GM19455 (cell line): Measurements from ENCODE around the gene SLC5A8.
"Not testable (repeated sequence)": the region's sequence is repeated elsewhere in the genome, so short reads cannot be mapped to it uniquely, and the experiment has no call there.

Experiments
- ATAC-seq: cut with Tn5 transposase; IDR thresholded peaks from one replicate; pipeline ENCODE4 v1.9.1; 2021; ENCODE audit not compliant: unreplicated experiment

SLC5A8 gene

GRCh38 chr12:101172316-101172715 is 37.7 kb downstream of the SLC5A8 start:
- ATAC-seq, result no peak

DNA sequence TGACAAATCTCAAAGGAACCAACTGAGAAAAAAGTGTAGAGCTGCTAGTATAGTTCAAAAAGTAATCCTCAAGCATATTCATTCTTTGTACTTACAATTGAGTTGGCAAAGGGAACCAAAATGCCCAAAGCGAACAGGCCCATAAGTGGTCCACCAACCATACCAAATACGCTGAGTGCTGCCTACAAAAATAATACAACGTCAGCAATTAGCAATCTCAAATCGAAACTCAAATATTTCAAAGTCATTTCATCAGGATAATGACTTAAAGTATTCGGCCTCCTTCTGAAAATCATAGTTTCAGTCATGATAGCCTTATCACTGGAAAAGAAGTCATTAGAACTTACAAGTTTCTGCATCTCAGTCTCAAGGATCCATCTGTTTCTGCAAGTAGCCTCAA is 42.0 kb downstream of the SLC5A8 start:
- no peak for ATAC-seq

DNA sequence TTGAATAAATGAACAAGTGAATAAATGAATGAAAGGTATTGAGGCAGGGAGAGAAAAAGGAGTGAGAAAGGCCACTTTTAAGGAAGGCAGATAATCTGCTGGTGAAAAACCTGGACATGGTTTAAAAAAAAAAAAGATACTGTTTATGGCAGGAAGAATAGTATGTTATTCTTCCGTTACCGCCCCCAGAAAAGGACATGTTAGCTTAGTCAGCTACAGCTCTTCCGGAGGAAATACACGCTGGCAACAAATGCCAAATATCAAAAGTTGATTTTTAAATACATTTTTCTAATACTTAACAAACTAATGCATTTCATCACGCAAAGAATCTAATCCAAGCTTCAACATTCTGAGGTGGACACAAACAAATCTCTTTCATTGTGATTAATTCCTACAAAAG is 43.2 kb downstream of the SLC5A8 start:
- no peak for ATAC-seq

- no peak for ATAC-seq
These were observed 44.7 kb downstream of the SLC5A8 start for GRCh38 chr12:101165319-101165718.

DNA sequence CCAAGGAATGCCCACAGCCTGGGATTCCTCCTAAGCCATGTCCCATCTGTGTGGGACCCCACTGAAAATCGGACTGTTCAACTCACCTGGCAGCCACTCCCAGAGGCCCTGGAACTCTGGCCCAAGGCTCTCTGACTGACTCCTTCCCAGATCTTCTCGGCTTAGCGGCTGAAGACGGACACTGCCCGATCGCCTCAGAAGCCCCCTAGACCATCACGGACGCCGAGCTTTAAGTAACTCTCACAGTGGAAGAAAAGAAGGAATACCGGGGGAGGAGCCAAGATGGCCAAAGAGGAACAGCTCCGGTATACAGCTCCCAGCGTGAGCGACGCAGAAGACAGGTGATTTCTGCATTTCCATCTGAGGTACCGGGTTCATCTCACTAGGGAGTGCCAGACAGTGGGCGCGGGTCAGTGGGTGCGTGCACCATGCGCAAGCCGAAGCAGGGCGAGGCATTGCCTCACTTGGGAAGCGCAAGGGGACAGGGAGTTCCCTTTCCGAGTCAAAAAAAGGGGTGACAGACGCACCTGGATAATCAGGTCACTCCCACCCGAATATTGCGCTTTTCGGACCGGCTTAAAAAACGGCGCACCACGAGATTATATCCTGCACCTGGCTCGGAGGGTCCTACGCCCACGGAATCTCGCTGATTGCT is 64.1 kb downstream of the SLC5A8 start:
- ATAC-seq, result not testable (repeated sequence)

DNA sequence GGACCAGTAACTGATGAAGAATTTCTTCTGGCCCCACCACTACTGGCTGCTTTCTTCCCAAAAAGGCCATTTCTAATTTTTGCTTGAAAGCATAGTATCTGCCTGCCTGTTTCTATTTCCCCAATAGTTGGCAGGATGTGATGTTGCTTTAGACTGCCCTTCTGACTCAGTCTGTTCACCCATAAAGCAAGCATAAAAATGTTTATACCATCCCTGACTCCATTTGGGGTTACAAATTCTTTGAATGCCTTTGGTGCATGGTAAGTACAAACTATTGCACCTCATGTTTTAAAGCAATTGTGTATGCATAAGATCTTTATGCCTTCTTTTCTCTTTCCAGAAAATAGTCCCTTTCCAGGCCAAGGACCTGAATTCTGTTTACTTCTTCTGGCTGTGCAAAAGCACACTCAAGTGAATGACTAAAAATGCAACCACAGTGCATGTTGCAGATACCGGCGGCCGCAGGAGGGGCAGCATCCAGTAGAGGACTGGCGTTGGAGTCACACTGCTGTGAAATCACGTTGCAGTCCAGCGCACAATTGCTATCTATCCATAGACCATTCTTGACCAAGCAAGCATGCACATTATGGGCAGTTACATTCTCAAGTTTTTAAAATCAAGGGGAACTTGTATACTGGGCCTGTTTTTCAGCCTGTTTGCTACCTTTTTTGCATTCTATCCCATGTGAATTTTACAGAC is 82.4 kb downstream of the SLC5A8 start:
- no peak for ATAC-seq

GRCh38 chr12:101117842-101118241 is 92.2 kb downstream of the SLC5A8 start:
- ATAC-seq, result no peak

GRCh38 chr12:101116911-101117310 is 93.1 kb downstream of the SLC5A8 start:
- ATAC-seq, result no peak

GRCh38 chr12:101115326-101115725 is 94.7 kb downstream of the SLC5A8 start:
- no peak for ATAC-seq

DNA sequence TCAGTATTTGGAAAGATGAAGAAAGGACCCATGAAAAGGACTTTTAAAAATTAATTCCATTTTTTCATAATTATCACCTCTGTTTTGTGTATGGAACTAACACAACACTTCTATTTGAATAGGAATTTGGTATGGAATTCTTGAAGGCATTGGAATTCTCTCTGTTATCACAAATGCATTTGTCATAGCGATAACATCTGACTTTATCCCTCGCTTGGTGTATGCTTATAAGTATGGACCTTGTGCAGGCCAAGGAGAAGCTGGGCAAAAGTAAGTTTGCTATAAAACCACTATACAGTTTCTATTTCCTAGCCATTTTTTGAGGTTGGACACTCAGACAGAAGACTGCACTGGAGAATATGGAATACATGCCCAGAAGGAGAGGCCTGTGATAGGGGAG is 98.6 kb downstream of the SLC5A8 start:
- ATAC-seq, result no peak

DNA sequence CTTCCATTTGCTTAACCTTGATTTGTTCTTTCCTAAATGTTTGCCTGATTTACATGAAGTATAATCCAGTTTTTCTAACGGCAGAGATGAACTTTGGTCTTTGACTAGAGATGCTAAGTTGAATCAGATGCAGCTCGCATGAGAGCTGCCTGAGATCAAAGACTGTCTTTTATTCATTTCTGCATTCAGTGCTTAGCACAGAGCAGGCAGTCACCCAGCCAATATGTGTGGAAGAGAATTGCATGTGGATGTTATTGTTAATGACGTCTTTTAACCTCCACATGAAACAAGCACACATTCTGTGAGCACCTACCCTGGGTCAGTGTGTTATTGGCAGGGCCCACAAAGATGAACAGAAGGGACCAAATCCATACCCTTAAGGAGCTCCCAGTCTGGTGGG is 99.2 kb downstream of the SLC5A8 start:
- no peak for ATAC-seq

- no peak for ATAC-seq
These were observed 101.9 kb downstream of the SLC5A8 start for GRCh38 chr12:101108130-101108529.

DNA sequence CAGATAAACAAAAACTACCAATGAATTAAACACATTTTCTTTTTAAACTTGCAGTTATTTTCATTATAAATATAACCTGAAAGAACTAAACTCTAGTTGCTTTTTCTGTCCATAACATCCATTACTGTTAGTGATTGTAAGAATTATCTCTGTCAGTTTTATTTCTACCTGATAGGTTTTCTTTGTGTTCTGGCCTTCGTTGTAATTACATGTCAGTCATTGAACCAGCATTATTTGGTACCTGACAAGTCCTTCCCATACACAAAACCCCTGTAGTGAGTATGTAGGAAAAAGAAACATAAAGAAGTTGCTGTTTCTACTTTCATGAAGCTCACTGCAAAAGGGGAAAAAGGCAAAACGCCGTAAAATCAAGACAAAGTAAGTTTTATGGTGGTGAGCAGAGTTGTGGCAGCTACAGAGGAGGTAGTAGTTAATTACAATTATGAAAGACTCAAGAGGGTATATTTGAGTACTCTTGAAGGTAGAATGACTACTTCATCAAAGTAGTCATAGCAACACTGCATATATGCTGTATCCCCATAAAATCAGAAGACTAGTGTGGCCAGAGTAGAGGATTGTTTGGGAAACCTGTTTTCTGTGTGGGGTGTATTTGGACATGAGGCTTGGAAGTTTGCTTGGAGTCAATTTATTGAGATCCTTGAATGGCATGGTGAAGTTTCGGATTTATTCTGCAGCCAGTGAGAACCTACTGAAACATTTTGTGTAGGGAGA is 102.8 kb downstream of the SLC5A8 start:
- no peak for ATAC-seq
